IMR-90 (cell line): Measurements from ENCODE around the gene PPAN. TPM values are rescaled to one million over a fixed set of nuclear protein-coding genes. Genes with fewer than 3 reads are reported as not detected.
A peak's percentile ranks its signal among the peaks of the same experiment; 100 is the strongest.

Source experiments
- ATAC-seq: fragments of 200-7000 bp; cut with Tn5 transposase; 2 replicates; pipeline ENCODE4 v1.9.1; 2020; ENCODE audit warnings: low read depth, mild to moderate bottlenecking, moderate library complexity
- BruUV-seq: library from RNA; stranded (reverse); fragments of 400-500 nt; replicated peaks from 2 replicates; lab custom pipeline; 2021; lab: Mats Ljungman, UMichigan
- CTCF ChIA-PET: fragments of 300-600 bp; formaldehyde crosslinking; extraction: SDS; loops from one replicate; lab custom pipeline; 2021; ENCODE audit warnings: antibody characterized with exemption; lab: Yijun Ruan, JAX
- POLR2A ChIA-PET: fragments of 300-600 bp; sonication (Branson Sonifier 250); formaldehyde crosslinking; loops from one replicate; lab custom pipeline; 2022; ENCODE audit warnings: antibody characterized with exemption; ENCODE audit not compliant: unreplicated experiment; lab: Charles Lee
- DNase-seq: peaks from one replicate; pipeline ENCODE4 v3.0.0; 2013
- H2AFZ ChIP-seq: replicated peaks from 2 replicates; pipeline ENCODE3; 2013; ENCODE audit warnings: low read length, mild to moderate bottlenecking; ENCODE audit not compliant: poor library complexity
- H2AK5ac ChIP-seq: 2 replicates; pipeline ENCODE4 v1.6.1; 2013; ENCODE audit warnings: low read depth, low read length, inconsistent platforms
- H2AK9ac ChIP-seq: replicated peaks from 2 replicates; pipeline ENCODE3; 2013; ENCODE audit warnings: mild to moderate bottlenecking, low read depth, low read length, moderate library complexity; ENCODE audit not compliant: poor library complexity
- H2BK120ac ChIP-seq: 2 replicates; pipeline ENCODE4 v1.6.1; 2013; ENCODE audit warnings: low read depth, low read length, inconsistent platforms
- H2BK15ac ChIP-seq: 3 replicates; pipeline ENCODE4 v1.6.1; 2013; ENCODE audit warnings: low read depth, low read length, inconsistent platforms
- H2BK20ac ChIP-seq: 2 replicates; pipeline ENCODE4 v1.6.1; 2013; ENCODE audit warnings: low read depth, mild to moderate bottlenecking, inconsistent platforms, low read length, moderate library complexity
- H2BK5ac ChIP-seq: 2 replicates; pipeline ENCODE4 v1.6.1; 2013; ENCODE audit warnings: mild to moderate bottlenecking, low read depth, low read length, inconsistent platforms; ENCODE audit not compliant: poor library complexity, severe bottlenecking
- H3K14ac ChIP-seq: replicated peaks from 2 replicates; pipeline ENCODE4 v1.6.1; 2013; ENCODE audit warnings: low read depth, low read length, inconsistent platforms
- H3K18ac ChIP-seq: 2 replicates; pipeline ENCODE4 v1.6.1; 2013; ENCODE audit warnings: low read depth, low read length, control low read depth
- H3K23ac ChIP-seq: 2 replicates; pipeline ENCODE4 v1.6.1; 2013; ENCODE audit warnings: low read depth, low read length, inconsistent platforms
- H3K27ac ChIP-seq: 2 replicates; pipeline ENCODE4 v1.5.1; 2013; ENCODE audit warnings: mild to moderate bottlenecking, control low read depth, low read length; ENCODE audit not compliant: insufficient read depth
- H3K27me3 ChIP-seq: 2 replicates; pipeline ENCODE4 v1.6.1; 2013; ENCODE audit warnings: low read length; ENCODE audit not compliant: control insufficient read depth, insufficient read depth
- H3K36me3 ChIP-seq: 2 replicates; pipeline ENCODE4 v1.6.1; 2013; ENCODE audit warnings: low read length, mixed read lengths; ENCODE audit not compliant: control insufficient read depth, insufficient read depth
- H3K4ac ChIP-seq: 2 replicates; pipeline ENCODE4 v1.6.1; 2013; ENCODE audit warnings: low read depth, low read length, inconsistent platforms
- H3K4me1 ChIP-seq: 2 replicates; pipeline ENCODE4 v1.6.1; 2013; ENCODE audit warnings: low read length, mixed read lengths; ENCODE audit not compliant: control insufficient read depth, insufficient read depth
- H3K4me2 ChIP-seq: 2 replicates; pipeline ENCODE4 v1.6.1; 2013; ENCODE audit warnings: low read depth, mild to moderate bottlenecking, control low read depth, low read length, moderate library complexity
- H3K4me3 ChIP-seq: 2 replicates; pipeline ENCODE4 v1.5.1; 2013; ENCODE audit warnings: low read depth, mild to moderate bottlenecking, control low read depth, low read length, moderate library complexity; ENCODE audit not compliant: insufficient read depth
- H3K56ac ChIP-seq: 2 replicates; pipeline ENCODE4 v1.6.1; 2013; ENCODE audit warnings: low read length, inconsistent platforms; ENCODE audit not compliant: insufficient read depth; ENCODE audit errors: extremely low read depth
- H3K79me1 ChIP-seq, 2 experiments: 2 replicates each; pipeline ENCODE4 v1.6.1; 2013; ENCODE audit warnings: low read length in 2 of 2, inconsistent platforms in 1 of 2, low read depth in 1 of 2
- H3K9ac ChIP-seq: 2 replicates; pipeline ENCODE4 v1.6.1; 2013; ENCODE audit warnings: low read depth, low read length, control low read depth
- H3K9me1 ChIP-seq: 2 replicates; pipeline ENCODE4 v1.6.1; 2013; ENCODE audit warnings: low read length, inconsistent platforms; ENCODE audit not compliant: insufficient read depth
- H3K9me3 ChIP-seq: 2 replicates; pipeline ENCODE4 v1.6.1; 2013; ENCODE audit warnings: low read length; ENCODE audit not compliant: control insufficient read depth, insufficient read depth
- H4K20me1 ChIP-seq: 2 replicates; pipeline ENCODE4 v1.6.1; 2013; ENCODE audit warnings: low read length, inconsistent platforms; ENCODE audit not compliant: insufficient read depth
- H4K5ac ChIP-seq: 2 replicates; pipeline ENCODE4 v1.6.1; 2013; ENCODE audit warnings: mild to moderate bottlenecking, low read depth, low read length, control low read depth
- H4K8ac ChIP-seq, 2 experiments: 2 replicates each; pipeline ENCODE4 v1.6.1; 2013; ENCODE audit warnings: low read depth in 2 of 2, low read length in 2 of 2, control low read depth in 1 of 2, inconsistent platforms in 1 of 2
- H4K91ac ChIP-seq: 2 replicates; pipeline ENCODE4 v1.6.1; 2013; ENCODE audit warnings: low read depth, low read length, inconsistent platforms; ENCODE audit not compliant: insufficient read depth
- BHLHE40 ChIP-seq: fragments of 150-350 bp; IDR thresholded peaks from 2 replicates; pipeline ENCODE4 v1.6.1; 2016; ENCODE audit warnings: mild to moderate bottlenecking, low read depth, low read length
- FOS ChIP-seq: fragments of 150-350 bp; IDR thresholded peaks from 2 replicates; pipeline ENCODE4 v1.6.1; 2016; ENCODE audit warnings: low read depth, low read length
- WGBS, 2 experiments: methylation state at CpG; one replicate each; pipeline versions ENCODE4 v1.1.5 to v1.1.7; 2013; ENCODE audit warnings: missing lambda C conversion rate in 2 of 2; ENCODE audit not compliant: insufficient read length in 1 of 2; ENCODE audit errors: extremely low coverage in 2 of 2; 5-methylcytosine and 5-hydroxymethylcytosine counted together
- dilution Hi-C: fragments of 300-500 bp; cut with HindIII; formaldehyde crosslinking; loops from one replicate; pipeline ENCODE4 v1.14.3; 2018; ENCODE audit warnings: low sequenced_read_pairs; ENCODE audit not compliant: unreplicated experiment
- in situ Hi-C: fragments of 300-500 bp; cut with MboI; formaldehyde crosslinking; loops from 3 replicates; pipeline ENCODE4 v1.14.3; 2019; ENCODE audit warnings: low sequenced_read_pairs, inconsistent platforms, mixed read lengths
- intact Hi-C: fragments of 100-400 bp; cut with micrococcal nuclease; formaldehyde crosslinking; loops from 2 replicates; pipeline ENCODE4 v1.10.0; 2022
- polyA plus RNA-seq, 3 experiments: library from polyadenylated mRNA; depleted of rRNA; stranded (reverse); fragments of >200 nt; gene quantifications; 2 replicates each; pipeline ENCODE4 v1.2.3, GENCODE V29; 2012; ENCODE audit warnings: low replicate concordance in 1 of 3
- total RNA-seq: library from RNA; depleted of rRNA; stranded (reverse); fragments of >200 nt; gene quantifications from 2 replicates; pipeline ENCODE4 v1.2.3, GENCODE V29; 2012

The PPAN gene
- total and polyA plus RNA-seq, 2 of the 4 experiments (the other 2 are of a cell fraction) = 24.0 to 41.6 TPM

DNA sequence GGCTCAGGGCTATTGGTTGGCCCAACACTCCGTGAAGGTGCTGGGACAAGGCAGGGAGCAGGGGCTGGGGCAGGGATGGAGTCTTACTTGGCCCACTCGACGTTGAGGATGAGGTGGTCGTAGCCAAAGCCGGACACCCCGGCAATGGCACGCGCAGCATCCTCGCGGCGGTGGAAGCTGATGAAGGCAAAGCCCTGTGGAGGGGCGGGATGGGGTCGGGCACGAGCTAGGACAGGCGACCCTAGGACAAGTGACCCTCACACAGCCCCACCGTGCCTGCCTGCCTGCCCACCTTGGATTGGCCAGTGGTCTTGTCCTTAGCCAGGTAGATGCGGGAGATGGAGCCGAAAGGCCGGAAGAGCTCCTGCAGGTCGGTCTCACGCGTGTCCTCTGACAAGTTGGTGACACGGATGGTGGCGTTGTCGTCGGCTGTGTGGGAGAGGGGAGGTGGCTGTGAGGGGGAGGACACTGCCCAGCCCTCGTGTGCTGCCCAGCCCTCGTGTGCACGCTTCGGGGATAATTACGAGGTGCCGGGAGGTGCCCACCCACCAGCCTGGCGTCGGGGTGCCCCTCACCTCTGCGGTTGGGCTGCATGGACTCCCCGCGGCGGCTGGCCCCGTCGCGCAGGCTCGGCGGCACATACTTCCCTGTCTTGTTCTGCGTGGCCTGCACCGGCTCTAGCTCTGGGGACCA is 9.4 kb downstream of the PPAN start:
- in situ Hi-C loops (no loop called here), dilution Hi-C loops (no loop called here), intact Hi-C loops (no loop called here)
- H3K4me2 ChIP-seq = no peak overlapping the region
- BruUV-seq = no TSS peak
- H4K5ac ChIP-seq = no peak overlapping the region
- 94% methylated on average over 23 of the region's 45 CpGs; no CpG with 5 or more reads in 1 of the 2 experiments for WGBS, 2 experiments
- POLR2A ChIA-PET = no interaction called here
- TF ChIP-seq BHLHE40 (no peak), FOS (no peak)
- peaks cover 51% of the 10 kb centered on the region for H3K36me3 ChIP-seq
- no peaks in the 10 kb centered on the region for H3K9me3 ChIP-seq
- H3K9ac ChIP-seq = no peak overlapping the region
- H3K4me1 ChIP-seq = peaks cover 6% of the 10 kb centered on the region
- H3K79me1 ChIP-seq = peaks cover 11 to 43% of the 10 kb centered on the region in 2 experiments
- H3K27me3 ChIP-seq = no peaks in the 10 kb centered on the region
- H2BK120ac ChIP-seq = no peak overlapping the region
- H2AK5ac ChIP-seq = no peak overlapping the region
- no peak overlapping the region for H3K4me3 ChIP-seq
- CTCF ChIA-PET = interaction anchor here (0.7 kb wide), 1 partner anchor 17 kb away, joined by 3 read pairs; no protein-coding TSS in a partner anchor
- H2BK5ac ChIP-seq = no peak overlapping the region
- ATAC-seq (no peak), DNase-seq (no peak)
- peak overlapping the region; percentile 32 for H2AFZ ChIP-seq
- H3K27ac ChIP-seq = no peak overlapping the region
- no peak overlapping the region for H3K23ac ChIP-seq
- no peak overlapping the region for H3K14ac ChIP-seq
- no peak overlapping the region for H2BK15ac ChIP-seq
- H3K56ac ChIP-seq = no peak overlapping the region
- H3K4ac ChIP-seq = no peak overlapping the region
- no peak overlapping the region for H2BK20ac ChIP-seq
- H4K91ac ChIP-seq = no peak overlapping the region
- no peak overlapping the region for H3K18ac ChIP-seq
- H4K8ac ChIP-seq = no peak overlapping the region
- no peak overlapping the region for H2AK9ac ChIP-seq
- no peaks in the 10 kb centered on the region for H3K9me1 ChIP-seq
- H4K20me1 ChIP-seq = peaks cover 20% of the 10 kb centered on the region
